IMR-90 (cell line): ENCODE measurements around the gene TRPM4. TPM values are rescaled to one million over a fixed set of nuclear protein-coding genes. Genes with fewer than 3 reads are reported as not detected.

Source experiments
- ATAC-seq: fragments of 200-7000 bp; cut with Tn5 transposase; 2 replicates; pipeline ENCODE4 v1.9.1; 2020; ENCODE audit warnings: low read depth, mild to moderate bottlenecking, moderate library complexity
- BruUV-seq: library from RNA; stranded (reverse); fragments of 400-500 nt; replicated peaks from 2 replicates; lab custom pipeline; 2021; lab: Mats Ljungman, UMichigan
- CTCF ChIA-PET: fragments of 300-600 bp; formaldehyde crosslinking; extraction: SDS; loops from one replicate; lab custom pipeline; 2021; ENCODE audit warnings: antibody characterized with exemption; lab: Yijun Ruan, JAX
- POLR2A ChIA-PET: fragments of 300-600 bp; sonication (Branson Sonifier 250); formaldehyde crosslinking; loops from one replicate; lab custom pipeline; 2022; ENCODE audit warnings: antibody characterized with exemption; ENCODE audit not compliant: unreplicated experiment; lab: Charles Lee
- DNase-seq: peaks from one replicate; pipeline ENCODE4 v3.0.0; 2013
- H2AFZ ChIP-seq: replicated peaks from 2 replicates; pipeline ENCODE3; 2013; ENCODE audit warnings: low read length, mild to moderate bottlenecking; ENCODE audit not compliant: poor library complexity
- H2AK5ac ChIP-seq: 2 replicates; pipeline ENCODE4 v1.6.1; 2013; ENCODE audit warnings: low read depth, low read length, inconsistent platforms
- H2AK9ac ChIP-seq: replicated peaks from 2 replicates; pipeline ENCODE3; 2013; ENCODE audit warnings: mild to moderate bottlenecking, low read depth, low read length, moderate library complexity; ENCODE audit not compliant: poor library complexity
- H2BK120ac ChIP-seq: 2 replicates; pipeline ENCODE4 v1.6.1; 2013; ENCODE audit warnings: low read depth, low read length, inconsistent platforms
- H2BK15ac ChIP-seq: 3 replicates; pipeline ENCODE4 v1.6.1; 2013; ENCODE audit warnings: low read depth, low read length, inconsistent platforms
- H2BK20ac ChIP-seq: 2 replicates; pipeline ENCODE4 v1.6.1; 2013; ENCODE audit warnings: low read depth, mild to moderate bottlenecking, inconsistent platforms, low read length, moderate library complexity
- H2BK5ac ChIP-seq: 2 replicates; pipeline ENCODE4 v1.6.1; 2013; ENCODE audit warnings: mild to moderate bottlenecking, low read depth, low read length, inconsistent platforms; ENCODE audit not compliant: poor library complexity, severe bottlenecking
- H3K14ac ChIP-seq: replicated peaks from 2 replicates; pipeline ENCODE4 v1.6.1; 2013; ENCODE audit warnings: low read depth, low read length, inconsistent platforms
- H3K18ac ChIP-seq: 2 replicates; pipeline ENCODE4 v1.6.1; 2013; ENCODE audit warnings: low read depth, low read length, control low read depth
- H3K23ac ChIP-seq: 2 replicates; pipeline ENCODE4 v1.6.1; 2013; ENCODE audit warnings: low read depth, low read length, inconsistent platforms
- H3K27ac ChIP-seq: 2 replicates; pipeline ENCODE4 v1.5.1; 2013; ENCODE audit warnings: mild to moderate bottlenecking, control low read depth, low read length; ENCODE audit not compliant: insufficient read depth
- H3K27me3 ChIP-seq: 2 replicates; pipeline ENCODE4 v1.6.1; 2013; ENCODE audit warnings: low read length; ENCODE audit not compliant: control insufficient read depth, insufficient read depth
- H3K36me3 ChIP-seq: 2 replicates; pipeline ENCODE4 v1.6.1; 2013; ENCODE audit warnings: low read length, mixed read lengths; ENCODE audit not compliant: control insufficient read depth, insufficient read depth
- H3K4ac ChIP-seq: 2 replicates; pipeline ENCODE4 v1.6.1; 2013; ENCODE audit warnings: low read depth, low read length, inconsistent platforms
- H3K4me1 ChIP-seq: 2 replicates; pipeline ENCODE4 v1.6.1; 2013; ENCODE audit warnings: low read length, mixed read lengths; ENCODE audit not compliant: control insufficient read depth, insufficient read depth
- H3K4me2 ChIP-seq: 2 replicates; pipeline ENCODE4 v1.6.1; 2013; ENCODE audit warnings: low read depth, mild to moderate bottlenecking, control low read depth, low read length, moderate library complexity
- H3K4me3 ChIP-seq: 2 replicates; pipeline ENCODE4 v1.5.1; 2013; ENCODE audit warnings: low read depth, mild to moderate bottlenecking, control low read depth, low read length, moderate library complexity; ENCODE audit not compliant: insufficient read depth
- H3K56ac ChIP-seq: 2 replicates; pipeline ENCODE4 v1.6.1; 2013; ENCODE audit warnings: low read length, inconsistent platforms; ENCODE audit not compliant: insufficient read depth; ENCODE audit errors: extremely low read depth
- H3K79me1 ChIP-seq, 2 experiments: 2 replicates each; pipeline ENCODE4 v1.6.1; 2013; ENCODE audit warnings: low read length in 2 of 2, inconsistent platforms in 1 of 2, low read depth in 1 of 2
- H3K9ac ChIP-seq: 2 replicates; pipeline ENCODE4 v1.6.1; 2013; ENCODE audit warnings: low read depth, low read length, control low read depth
- H3K9me1 ChIP-seq: 2 replicates; pipeline ENCODE4 v1.6.1; 2013; ENCODE audit warnings: low read length, inconsistent platforms; ENCODE audit not compliant: insufficient read depth
- H3K9me3 ChIP-seq: 2 replicates; pipeline ENCODE4 v1.6.1; 2013; ENCODE audit warnings: low read length; ENCODE audit not compliant: control insufficient read depth, insufficient read depth
- H4K20me1 ChIP-seq: 2 replicates; pipeline ENCODE4 v1.6.1; 2013; ENCODE audit warnings: low read length, inconsistent platforms; ENCODE audit not compliant: insufficient read depth
- H4K5ac ChIP-seq: 2 replicates; pipeline ENCODE4 v1.6.1; 2013; ENCODE audit warnings: mild to moderate bottlenecking, low read depth, low read length, control low read depth
- H4K8ac ChIP-seq, 2 experiments: 2 replicates each; pipeline ENCODE4 v1.6.1; 2013; ENCODE audit warnings: low read depth in 2 of 2, low read length in 2 of 2, control low read depth in 1 of 2, inconsistent platforms in 1 of 2
- H4K91ac ChIP-seq: 2 replicates; pipeline ENCODE4 v1.6.1; 2013; ENCODE audit warnings: low read depth, low read length, inconsistent platforms; ENCODE audit not compliant: insufficient read depth
- BHLHE40 ChIP-seq: fragments of 150-350 bp; IDR thresholded peaks from 2 replicates; pipeline ENCODE4 v1.6.1; 2016; ENCODE audit warnings: mild to moderate bottlenecking, low read depth, low read length
- CEBPB ChIP-seq: IDR thresholded peaks from 2 replicates; pipeline ENCODE4 v1.6.1; 2012; ENCODE audit warnings: low read depth, low read length, improper control_type of control experiment
- MAFK ChIP-seq: IDR thresholded peaks from 2 replicates; pipeline ENCODE4 v1.6.1; 2012; ENCODE audit warnings: low read depth, low read length, improper control_type of control experiment
- MXI1 ChIP-seq: IDR thresholded peaks from 2 replicates; pipeline ENCODE4 v1.6.1; 2012; ENCODE audit warnings: low read depth, mild to moderate bottlenecking, low read length, moderate library complexity, borderline replicate concordance
- POLR2A ChIP-seq: IDR thresholded peaks from 2 replicates; pipeline ENCODE4 v1.6.1; 2012; ENCODE audit warnings: mild to moderate bottlenecking, low read depth, low read length
- RCOR1 ChIP-seq: IDR thresholded peaks from 2 replicates; pipeline ENCODE4 v1.6.1; 2012; ENCODE audit warnings: mild to moderate bottlenecking, low read length, improper control_type of control experiment; ENCODE audit not compliant: insufficient replicate concordance
- SMC3 ChIP-seq: fragments of 150-350 bp; IDR thresholded peaks from 2 replicates; pipeline ENCODE4 v1.6.1; 2016; ENCODE audit warnings: low read depth, mild to moderate bottlenecking, antibody characterized with exemption, low read length, moderate library complexity
- WGBS, 2 experiments: methylation state at CpG; one replicate each; pipeline versions ENCODE4 v1.1.5 to v1.1.7; 2013; ENCODE audit warnings: missing lambda C conversion rate in 2 of 2; ENCODE audit not compliant: insufficient read length in 1 of 2; ENCODE audit errors: extremely low coverage in 2 of 2; 5-methylcytosine and 5-hydroxymethylcytosine counted together
- dilution Hi-C: fragments of 300-500 bp; cut with HindIII; formaldehyde crosslinking; loops from one replicate; pipeline ENCODE4 v1.14.3; 2018; ENCODE audit warnings: low sequenced_read_pairs; ENCODE audit not compliant: unreplicated experiment
- in situ Hi-C: fragments of 300-500 bp; cut with MboI; formaldehyde crosslinking; loops from 3 replicates; pipeline ENCODE4 v1.14.3; 2019; ENCODE audit warnings: low sequenced_read_pairs, inconsistent platforms, mixed read lengths
- intact Hi-C: fragments of 100-400 bp; cut with micrococcal nuclease; formaldehyde crosslinking; loops from 2 replicates; pipeline ENCODE4 v1.10.0; 2022
- polyA plus RNA-seq, 3 experiments: library from polyadenylated mRNA; depleted of rRNA; stranded (reverse); fragments of >200 nt; gene quantifications; 2 replicates each; pipeline ENCODE4 v1.2.3, GENCODE V29; 2012; ENCODE audit warnings: low replicate concordance in 1 of 3
- total RNA-seq: library from RNA; depleted of rRNA; stranded (reverse); fragments of >200 nt; gene quantifications from 2 replicates; pipeline ENCODE4 v1.2.3, GENCODE V29; 2012
- TF ChIP-seq, protein P1 (sequence below): fragments of 150-350 bp; IDR thresholded peaks from 2 replicates; pipeline ENCODE4 v1.6.1; 2017; ENCODE audit warnings: mild to moderate bottlenecking, antibody characterized with exemption, low read length, low read depth
- TF ChIP-seq, protein P2 (sequence below): conservative IDR thresholded peaks from 2 replicates; pipeline ENCODE4 v1.5.1; 2012; ENCODE audit warnings: mild to moderate bottlenecking, low read depth, low read length, improper control_type of control experiment
- TF ChIP-seq, protein P3 (sequence below): fragments of 150-350 bp; IDR thresholded peaks from 2 replicates; pipeline ENCODE4 v1.6.1; 2016; ENCODE audit warnings: low read depth, mild to moderate bottlenecking, low read length, moderate library complexity, borderline replicate concordance

TRPM4 gene
- total and polyA plus RNA-seq, 2 of the 4 experiments (the other 2 are of a cell fraction): 2.2 to 19.7 TPM

DNA sequence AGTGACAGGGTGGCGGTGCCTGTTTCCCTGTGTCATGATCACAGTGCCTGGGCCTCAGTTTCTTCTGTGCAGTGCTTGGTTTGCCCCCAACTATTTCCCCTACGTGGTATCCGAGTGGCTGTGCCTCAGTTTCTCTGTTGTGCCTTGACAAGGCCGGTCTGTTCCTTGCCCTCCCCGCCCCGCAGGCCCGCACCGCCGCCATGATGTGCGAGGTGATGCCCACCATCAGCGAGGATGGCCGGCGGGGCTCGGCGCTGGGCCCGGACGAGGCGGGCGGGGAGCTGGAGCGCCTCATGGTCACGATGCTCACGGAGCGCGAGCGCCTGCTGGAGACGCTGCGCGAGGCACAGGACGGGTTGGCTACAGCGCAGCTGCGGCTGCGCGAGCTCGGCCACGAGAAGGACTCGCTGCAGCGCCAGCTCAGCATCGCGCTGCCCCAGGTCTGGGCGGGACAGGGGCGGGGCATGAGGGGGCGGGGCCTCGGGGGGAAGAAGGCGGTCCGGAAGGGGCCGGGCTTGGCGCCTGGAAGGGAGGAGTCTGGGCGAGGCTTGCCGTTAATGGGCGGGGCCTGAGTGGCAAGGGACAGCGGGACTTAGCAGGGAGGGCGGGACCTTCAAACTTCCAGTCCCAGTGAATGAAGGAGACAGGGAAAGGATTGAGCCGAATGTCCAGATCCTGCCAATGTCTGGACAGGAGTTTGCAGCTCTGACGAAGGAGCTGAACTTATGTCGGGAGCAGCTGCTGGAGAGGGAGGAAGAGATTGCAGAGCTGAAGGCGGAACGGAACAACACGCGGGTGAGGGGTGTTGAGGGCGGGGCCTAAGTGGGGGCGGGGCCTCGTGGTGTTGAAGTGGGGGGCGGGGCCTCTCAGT, 29.7 kb upstream of the TRPM4 start (continued):
- TF ChIP-seq BHLHE40: no peak
- TF ChIP-seq MAFK: peak; percentile 38; the same call in 1 of the 2 replicates
- TF ChIP-seq SMC3: 0 out of 2 replicates have a peak, but pooled peaks have one; percentile 11

DNA sequence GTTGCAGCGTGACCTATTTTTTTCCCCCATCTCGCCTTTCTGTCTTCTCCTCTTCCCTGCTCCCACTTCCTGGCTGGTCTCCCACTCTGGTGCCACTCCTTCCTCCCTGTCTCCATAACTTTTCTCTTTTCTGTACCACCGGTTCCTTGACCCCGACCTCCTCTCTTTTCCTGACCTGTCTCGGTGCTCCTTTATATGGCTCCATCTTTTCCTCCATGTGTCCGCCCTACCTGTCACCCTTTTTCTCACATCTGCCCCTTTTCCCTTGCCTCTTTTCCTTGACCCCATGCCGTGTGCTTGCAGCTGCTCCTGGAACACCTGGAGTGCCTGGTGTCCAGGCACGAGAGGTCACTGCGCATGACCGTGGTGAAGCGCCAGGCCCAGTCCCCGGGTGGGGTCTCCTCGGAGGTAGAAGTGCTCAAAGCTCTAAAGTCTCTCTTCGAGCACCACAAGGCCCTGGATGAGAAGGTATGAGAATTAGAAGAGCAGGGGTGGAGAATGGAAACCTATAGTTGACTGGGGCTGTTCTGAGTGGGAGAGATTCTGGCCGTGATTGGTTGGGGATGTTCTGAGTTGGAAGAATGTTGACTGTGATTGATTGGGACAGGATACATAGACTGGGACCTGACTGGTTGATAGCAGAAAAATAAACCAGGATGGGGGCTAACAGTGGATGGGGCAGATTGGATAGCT, 28.9 kb upstream of the TRPM4 start:
- H3K27ac ChIP-seq: no peak overlapping the region
- intact Hi-C loops: no loop called here
- in situ Hi-C loops: no loop called here
- TF ChIP-seq RCOR1: no peak
- no peak for TF ChIP-seq CEBPB
- TF ChIP-seq POLR2A: no peak
- TF ChIP-seq, protein P1, sequence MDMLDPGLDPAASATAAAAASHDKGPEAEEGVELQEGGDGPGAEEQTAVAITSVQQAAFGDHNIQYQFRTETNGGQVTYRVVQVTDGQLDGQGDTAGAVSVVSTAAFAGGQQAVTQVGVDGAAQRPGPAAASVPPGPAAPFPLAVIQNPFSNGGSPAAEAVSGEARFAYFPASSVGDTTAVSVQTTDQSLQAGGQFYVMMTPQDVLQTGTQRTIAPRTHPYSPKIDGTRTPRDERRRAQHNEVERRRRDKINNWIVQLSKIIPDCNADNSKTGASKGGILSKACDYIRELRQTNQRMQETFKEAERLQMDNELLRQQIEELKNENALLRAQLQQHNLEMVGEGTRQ: no peak
- TF ChIP-seq, protein P2, sequence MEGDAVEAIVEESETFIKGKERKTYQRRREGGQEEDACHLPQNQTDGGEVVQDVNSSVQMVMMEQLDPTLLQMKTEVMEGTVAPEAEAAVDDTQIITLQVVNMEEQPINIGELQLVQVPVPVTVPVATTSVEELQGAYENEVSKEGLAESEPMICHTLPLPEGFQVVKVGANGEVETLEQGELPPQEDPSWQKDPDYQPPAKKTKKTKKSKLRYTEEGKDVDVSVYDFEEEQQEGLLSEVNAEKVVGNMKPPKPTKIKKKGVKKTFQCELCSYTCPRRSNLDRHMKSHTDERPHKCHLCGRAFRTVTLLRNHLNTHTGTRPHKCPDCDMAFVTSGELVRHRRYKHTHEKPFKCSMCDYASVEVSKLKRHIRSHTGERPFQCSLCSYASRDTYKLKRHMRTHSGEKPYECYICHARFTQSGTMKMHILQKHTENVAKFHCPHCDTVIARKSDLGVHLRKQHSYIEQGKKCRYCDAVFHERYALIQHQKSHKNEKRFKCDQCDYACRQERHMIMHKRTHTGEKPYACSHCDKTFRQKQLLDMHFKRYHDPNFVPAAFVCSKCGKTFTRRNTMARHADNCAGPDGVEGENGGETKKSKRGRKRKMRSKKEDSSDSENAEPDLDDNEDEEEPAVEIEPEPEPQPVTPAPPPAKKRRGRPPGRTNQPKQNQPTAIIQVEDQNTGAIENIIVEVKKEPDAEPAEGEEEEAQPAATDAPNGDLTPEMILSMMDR: no peak
- TF ChIP-seq, protein P3, sequence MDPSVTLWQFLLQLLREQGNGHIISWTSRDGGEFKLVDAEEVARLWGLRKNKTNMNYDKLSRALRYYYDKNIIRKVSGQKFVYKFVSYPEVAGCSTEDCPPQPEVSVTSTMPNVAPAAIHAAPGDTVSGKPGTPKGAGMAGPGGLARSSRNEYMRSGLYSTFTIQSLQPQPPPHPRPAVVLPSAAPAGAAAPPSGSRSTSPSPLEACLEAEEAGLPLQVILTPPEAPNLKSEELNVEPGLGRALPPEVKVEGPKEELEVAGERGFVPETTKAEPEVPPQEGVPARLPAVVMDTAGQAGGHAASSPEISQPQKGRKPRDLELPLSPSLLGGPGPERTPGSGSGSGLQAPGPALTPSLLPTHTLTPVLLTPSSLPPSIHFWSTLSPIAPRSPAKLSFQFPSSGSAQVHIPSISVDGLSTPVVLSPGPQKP: no peak
- no peak for TF ChIP-seq SMC3
- no peak for TF ChIP-seq MXI1

More for the DNA sequence above, 28.9 kb upstream of the TRPM4 start:
- Histone ChIP-seq H2BK120ac (no peak overlapping the region), H4K5ac (peak overlapping the region; percentile 13; the same call in 1 of the 2 replicates), H2AK9ac (no peak overlapping the region), H2AK5ac (no peak overlapping the region), H3K27me3 (peaks cover 4% of the 10 kb centered on the region), H3K4ac (no peak overlapping the region), H3K36me3 (no peaks in the 10 kb centered on the region), H3K9ac (no peak overlapping the region), H3K14ac (no peak overlapping the region), H2BK5ac (no peak overlapping the region), H4K8ac (peak overlapping the region in 1 of 2 experiments; percentile 24; a peak in 1 of 4 replicates), H3K9me3 (no peaks in the 10 kb centered on the region), H3K4me2 (peak overlapping the region; percentile 20), H3K9me1 (peaks cover 7% of the 10 kb centered on the region; the same call in 1 of the 2 replicates), H2BK20ac (no peak overlapping the region), H4K91ac (no peak overlapping the region), H3K18ac (no peak overlapping the region), H3K79me1 (no peaks in the 10 kb centered on the region), H4K20me1 (no peaks in the 10 kb centered on the region; the same call in 1 of the 2 replicates), H3K23ac (no peak overlapping the region), H2AFZ (peak overlapping the region; percentile 82), H3K4me1 (peaks cover 5% of the 10 kb centered on the region; the same call in 1 of the 2 replicates), H3K56ac (no peak overlapping the region), H2BK15ac (no peak overlapping the region), H3K4me3 (no peak overlapping the region)
- ChIA-PET POLR2A (no interaction called here), CTCF (no interaction called here)
- no TSS peak for BruUV-seq
- no peak for ATAC-seq
- 64% methylated on average over 11 of the region's 15 CpGs; no CpG with 5 or more reads in 1 of the 2 experiments for WGBS, 2 experiments
- dilution Hi-C loops: no loop called here
- no peak for DNase-seq
